MM.1S (cell line): ENCODE results near the gene PCP2.

Experiments used
- DNase-seq: peaks from one replicate; pipeline ENCODE4 v3.0.0-alpha.2; 2015
- H2AFZ ChIP-seq: fragments of 300-600 bp; sonication (generic); 2 replicates; pipeline ENCODE4 v1.6.0; 2016; ENCODE audit warnings: antibody characterized with exemption, low read length
- H3F3A ChIP-seq: fragments of 300-600 bp; sonication (generic); 2 replicates; pipeline ENCODE4 v1.6.1; 2016; ENCODE audit warnings: mild to moderate bottlenecking, antibody characterized with exemption, low read length, moderate library complexity, mixed read lengths; ENCODE audit not compliant: insufficient read depth
- H3K27ac ChIP-seq: fragments of 300-600 bp; sonication (generic); 2 replicates; pipeline ENCODE4 v1.5.1; 2016; ENCODE audit warnings: mild to moderate bottlenecking, low read length
- H3K27me3 ChIP-seq: fragments of 300-600 bp; sonication (generic); replicated peaks from 2 replicates; pipeline ENCODE4 v1.6.0; 2016; ENCODE audit warnings: low read length; ENCODE audit not compliant: insufficient read depth
- H3K36me3 ChIP-seq: fragments of 300-600 bp; sonication (generic); replicated peaks from 2 replicates; pipeline ENCODE4 v1.6.1; 2016; ENCODE audit warnings: mild to moderate bottlenecking, low read length, mixed read lengths; ENCODE audit not compliant: insufficient read depth
- H3K4me1 ChIP-seq: fragments of 300-600 bp; sonication (generic); 2 replicates; pipeline ENCODE4 v1.6.1; 2016; ENCODE audit warnings: low read length, mixed read lengths
- H3K4me2 ChIP-seq: fragments of 300-600 bp; sonication (generic); 2 replicates; pipeline ENCODE4 v1.6.0; 2016; ENCODE audit warnings: low read depth, low read length
- H3K4me3 ChIP-seq: fragments of 300-600 bp; sonication (generic); 2 replicates; pipeline ENCODE4 v1.5.1; 2016; ENCODE audit warnings: low read length, mixed read lengths
- H3K79me2 ChIP-seq: fragments of 300-600 bp; sonication (generic); 2 replicates; pipeline ENCODE4 v1.6.1; 2016; ENCODE audit warnings: mixed run types, low read length, mixed read lengths
- H3K9ac ChIP-seq: fragments of 300-600 bp; sonication (generic); 2 replicates; pipeline ENCODE4 v1.6.1; 2016; ENCODE audit warnings: low read length, mixed read lengths
- H3K9me2 ChIP-seq: fragments of 300-600 bp; sonication (generic); replicated peaks from 2 replicates; pipeline ENCODE4 v1.6.1; 2016; ENCODE audit warnings: mild to moderate bottlenecking, low read length, mixed read lengths; ENCODE audit not compliant: insufficient read depth
- H3K9me3 ChIP-seq: fragments of 300-600 bp; sonication (generic); replicated peaks from 2 replicates; pipeline ENCODE4 v1.6.1; 2016; ENCODE audit warnings: mild to moderate bottlenecking, low read length, mixed read lengths; ENCODE audit not compliant: insufficient read depth
- H4K20me1 ChIP-seq: fragments of 300-600 bp; sonication (generic); 2 replicates; pipeline ENCODE4 v1.6.1; 2016; ENCODE audit warnings: mild to moderate bottlenecking, low read length, moderate library complexity, mixed read lengths; ENCODE audit not compliant: insufficient read depth
- CTCF ChIP-seq: fragments of 300-600 bp; sonication (generic); IDR thresholded peaks from 2 replicates; pipeline ENCODE4 v1.5.1; 2016; ENCODE audit warnings: antibody characterized with exemption, low read length, mixed read lengths
- EZH2 ChIP-seq: fragments of 300-600 bp; sonication (generic); optimal IDR thresholded peaks from 2 replicates; pipeline ENCODE3; 2017; ENCODE audit warnings: low read depth, mild to moderate bottlenecking, antibody characterized with exemption, low read length, mixed read lengths
- EZH2phosphoT487 ChIP-seq: fragments of 300-600 bp; sonication (generic); IDR thresholded peaks from 2 replicates; pipeline ENCODE4 v1.6.1; 2018; ENCODE audit warnings: antibody characterized with exemption, low read length

Gene PCP2

GRCh38 chr19:7680606-7681339, 47.3 kb upstream of the PCP2 start, which contains the start of gene TRAPPC5:
TRAPPC5 (plus strand) TSS chr19:7680833; CDS start chr19:7682254, 1,421 bp downstream.
- no peaks in the 10 kb centered on the region for H4K20me1 ChIP-seq
- H3K36me3 ChIP-seq: no peaks in the 10 kb centered on the region
- H3K9me3 ChIP-seq: no peaks in the 10 kb centered on the region
- DNase-seq: peak; percentile 90
- H3K4me3 ChIP-seq: peak within 1 kb of the TSS; percentile 100
- H3K4me2 ChIP-seq: peak within 1 kb of the TSS; percentile 99
- H3F3A ChIP-seq: no peaks in the 10 kb centered on the region
- H3K79me2 ChIP-seq: peaks cover 13% of the 10 kb centered on the region
- H3K27ac ChIP-seq: no peak within 1 kb of the TSS
- peak; percentile 98 for TF ChIP-seq CTCF
- TF ChIP-seq EZH2: no peak
- no peaks in the 10 kb centered on the region for H3K9me2 ChIP-seq
- 0 out of 2 replicates have a peak, but pooled peaks cover 3% of the 10 kb centered on the region for H3K4me1 ChIP-seq
- H3K9ac ChIP-seq: peak within 1 kb of the TSS; percentile 92
- H3K27me3 ChIP-seq: peaks cover 38% of the 10 kb centered on the region
- H2AFZ ChIP-seq: peak within 1 kb of the TSS; percentile 100

DNA sequence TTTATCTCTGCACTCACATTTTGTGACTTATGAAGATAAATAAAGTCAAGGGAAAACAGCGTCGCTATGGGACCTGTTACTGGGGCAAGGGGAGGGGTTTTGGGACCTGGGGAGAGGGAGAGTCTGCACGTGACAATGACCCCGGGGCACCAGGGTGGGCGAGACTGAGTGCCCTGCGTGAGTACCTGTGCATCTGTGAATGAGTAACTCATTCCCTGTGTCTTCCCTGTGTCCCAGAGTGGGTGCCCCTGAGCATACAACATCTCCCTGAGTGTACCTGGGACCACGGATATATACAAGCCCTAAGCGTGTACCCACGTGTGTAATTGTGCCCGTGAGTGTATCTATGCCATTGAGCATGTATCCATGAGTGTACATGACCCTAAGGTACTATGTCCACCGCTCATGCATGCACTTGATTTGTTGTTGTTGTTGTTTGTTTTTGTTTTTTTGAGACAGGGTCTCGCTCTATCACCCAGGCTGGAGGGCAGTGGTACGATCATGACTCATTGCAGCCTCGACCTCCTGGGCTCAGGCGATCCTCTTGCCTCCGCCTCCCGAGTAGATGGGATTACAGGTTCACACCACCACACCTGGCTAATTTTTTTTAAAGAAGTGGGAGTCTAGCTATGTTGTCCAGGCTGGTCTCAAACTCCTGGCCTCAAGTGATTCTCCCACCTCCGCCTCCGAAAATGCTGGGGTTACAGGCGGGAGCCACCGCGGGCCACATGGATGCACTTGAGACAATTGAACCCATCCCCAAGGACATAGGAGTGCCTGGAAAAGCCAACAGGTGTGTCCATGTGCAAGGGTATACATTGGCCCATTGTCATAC, 46.5 kb upstream of the PCP2 start:
- Histone ChIP-seq H3K4me2 (peak overlapping the region; percentile 99), H3K9me2 (no peaks in the 10 kb centered on the region), H3K9me3 (no peaks in the 10 kb centered on the region), H2AFZ (peak overlapping the region; percentile 81), H3K27me3 (peaks cover 42% of the 10 kb centered on the region), H3K9ac (no peak overlapping the region), H4K20me1 (no peaks in the 10 kb centered on the region), H3F3A (no peaks in the 10 kb centered on the region), H3K27ac (no peak overlapping the region), H3K79me2 (peaks cover 13% of the 10 kb centered on the region), H3K4me3 (peak overlapping the region; percentile 100), H3K4me1 (0 out of 2 replicates have a peak, but pooled peaks cover 3% of the 10 kb centered on the region), H3K36me3 (no peaks in the 10 kb centered on the region)
- no peak for DNase-seq
- TF ChIP-seq EZH2phosphoT487: no peak

DNA sequence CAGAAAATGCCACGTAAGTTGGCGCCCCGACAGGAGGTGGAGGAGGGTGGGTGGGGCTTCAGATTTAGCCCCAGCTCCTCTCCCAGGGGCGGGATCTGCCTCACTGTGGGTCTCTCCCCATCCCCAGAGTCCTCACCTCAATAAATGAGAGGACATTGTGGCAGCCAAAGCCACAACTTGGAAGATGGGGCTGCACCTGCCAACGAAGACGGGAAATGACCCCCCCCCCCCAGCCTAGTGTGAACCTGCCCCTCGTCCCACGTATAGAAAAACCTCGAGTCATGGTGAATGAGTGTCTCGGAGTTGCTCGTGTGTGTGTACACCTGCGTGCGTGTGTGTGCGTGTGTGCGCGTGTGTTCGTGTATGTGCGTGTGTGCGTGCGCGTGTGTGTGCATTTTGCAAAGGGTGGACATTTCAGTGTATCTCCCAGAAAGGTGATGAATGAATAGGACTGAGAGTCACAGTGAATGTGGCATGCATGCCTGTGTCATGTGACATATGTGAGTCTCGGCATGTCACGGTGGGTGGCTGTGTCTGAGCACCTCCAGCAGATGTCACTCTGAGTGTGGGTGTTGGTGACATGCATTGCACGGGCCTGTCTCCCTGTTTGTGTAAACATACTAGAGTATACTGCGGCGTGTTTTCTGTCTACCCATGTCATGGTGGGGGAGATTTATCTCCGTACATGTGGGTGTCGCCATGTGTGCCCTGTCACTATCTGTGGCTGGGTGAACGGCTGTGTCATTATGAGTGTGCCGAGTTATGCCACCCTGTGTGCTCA, 45.6 kb upstream of the PCP2 start:
- peak; percentile 38 for TF ChIP-seq CTCF
- no peak for TF ChIP-seq EZH2
- DNase-seq: peak; percentile 23

More for the DNA sequence above, 45.6 kb upstream of the PCP2 start:
- H3K9ac ChIP-seq: no peak overlapping the region
- H2AFZ ChIP-seq: no peak overlapping the region
- no peak overlapping the region for H3K27ac ChIP-seq
- H3K36me3 ChIP-seq: no peaks in the 10 kb centered on the region
- H3F3A ChIP-seq: no peaks in the 10 kb centered on the region
- no peak overlapping the region for H3K4me2 ChIP-seq
- peaks cover 13% of the 10 kb centered on the region for H3K79me2 ChIP-seq
- H3K9me3 ChIP-seq: no peaks in the 10 kb centered on the region
- H3K4me3 ChIP-seq: no peak overlapping the region
- peaks cover 44% of the 10 kb centered on the region for H3K27me3 ChIP-seq
- H3K4me1 ChIP-seq: 0 out of 2 replicates have a peak, but pooled peaks cover 3% of the 10 kb centered on the region
- no peaks in the 10 kb centered on the region for H3K9me2 ChIP-seq
- no peaks in the 10 kb centered on the region for H4K20me1 ChIP-seq
